ENCODE results near the gene NT5DC3. TPM values are rescaled to one million over a fixed set of nuclear protein-coding genes. Genes with fewer than 3 reads are reported as not detected.

The NT5DC3 gene
- total and polyA plus RNA-seq, 9 of the 15 experiments (the other 6 are each of a cell fraction or from before 2014, with no cell fraction given), result 6.3 to 33.5 (median 24.5) TPM

DNA sequence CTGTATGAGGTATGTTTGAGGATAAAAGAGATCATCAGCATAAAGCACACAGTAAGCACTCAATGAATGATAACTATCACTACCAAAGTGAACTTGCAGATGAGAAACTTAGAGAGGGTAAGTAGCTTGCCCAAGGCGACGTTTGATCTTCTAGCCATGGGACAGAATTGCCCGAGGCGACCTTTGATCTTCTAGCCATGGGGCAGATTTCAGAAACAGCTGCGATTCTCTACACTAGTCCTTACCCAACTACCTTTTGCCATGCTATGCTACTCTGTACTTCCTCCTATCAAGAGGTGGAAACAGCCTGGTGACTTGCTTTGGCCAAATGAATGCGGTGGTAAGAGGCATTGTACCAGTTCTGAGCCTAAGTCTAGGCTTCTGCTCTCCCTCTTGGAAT lies 23.7 kb upstream of the NT5DC3 start:
- WGBS (ENCODE audit: insufficient coverage, low coverage, missing lambda C conversion rate), result 4% methylated on average over 6 of the region's 6 CpGs
- no peaks in the 10 kb centered on the region for H3K9me1 ChIP-seq (ENCODE audit: control insufficient read depth, insufficient read depth, low read length)
- H3K9me3 ChIP-seq (replicated peaks; ENCODE audit: control insufficient read depth, insufficient read depth, low read depth, low read length), result no peaks in the 10 kb centered on the region
- intact Hi-C loops (cut with micrococcal nuclease) (loop anchor here (10.0 kb wide), 1 partner anchor 280 kb away; the partner anchor contains the start of gene STAB2), in situ Hi-C loops (cut with MboI) (no loop called here)
- no peaks in the 10 kb centered on the region for H3K79me2 ChIP-seq (ENCODE audit: control insufficient read depth, insufficient read depth, low read length)
- H2AFZ ChIP-seq (ENCODE audit: low read depth, low read length), result no peak overlapping the region
- BruUV-seq (replicated peaks), result no TSS peak
- ChIA-PET CTCF (ENCODE audit: low intra/inter-chr PET ratio) (no interaction called here), POLR2A (interaction anchor here (0.6 to 1.5 kb wide), 2 partner anchors 30 to 820 kb away, joined by 4 to 5 read pairs; no protein-coding TSS in a partner anchor)
- H3K27me3 ChIP-seq (ENCODE audit: control insufficient read depth in 2 of 2, insufficient read depth in 2 of 2, low read length in 2 of 2), result peaks cover 12 to 30% of the 10 kb centered on the region in 2 experiments; a peak in 4 of 5 replicates
- H3K4me3 ChIP-seq, result no peak overlapping the region
- DNase-seq (ENCODE audit: extremely low read depth in 1 of 4, low spot score in 3 of 4) (no peak), ATAC-seq (no peak), FAIRE-seq (no peak)
- H3K36me3 ChIP-seq (ENCODE audit: control insufficient read depth, insufficient read depth, low read length), result no peaks in the 10 kb centered on the region
- H3K9ac ChIP-seq (ENCODE audit: insufficient read depth in 1 of 2, low read depth in 2 of 2, low read length in 2 of 2), result no peak overlapping the region
- H3K27ac ChIP-seq (ENCODE audit: extremely low read depth, low read depth, low read length), result no peak overlapping the region
- no peak for TF ChIP-seq TEAD1 (CRISPR knock-in tag; IDR thresholded peaks at IDR 0.05)
- 0 out of 5 replicates have a peak, but pooled peaks cover 0 to under 1% of the 10 kb centered on the region in 2 experiments for H3K4me1 ChIP-seq (replicated peaks in 1 of 2; ENCODE audit: control insufficient read depth in 2 of 2, insufficient read depth in 2 of 2, low read length in 2 of 2)
- no peak overlapping the region for H3K4me2 ChIP-seq (ENCODE audit: insufficient read depth, low read length)
- H4K20me1 ChIP-seq (replicated peaks; ENCODE audit: control insufficient read depth, insufficient read depth, low read length), result no peaks in the 10 kb centered on the region

- H4K20me1 ChIP-seq (replicated peaks; ENCODE audit: control insufficient read depth, insufficient read depth, low read length), result no peaks in the 10 kb centered on the region
- DNase-seq (ENCODE audit: extremely low read depth in 1 of 4, low spot score in 3 of 4) (peak in 3 of 4 experiments; percentile 19 to 67 (median 35)), ATAC-seq (peak; percentile 87), FAIRE-seq (no peak)
- no peak overlapping the region; the same call in 2 of the 3 replicates for H3K27ac ChIP-seq (ENCODE audit: extremely low read depth, low read depth, low read length)
- peaks cover 4 to 21% of the 10 kb centered on the region in 2 experiments; a peak in 4 of 5 replicates for H3K27me3 ChIP-seq (ENCODE audit: control insufficient read depth in 2 of 2, insufficient read depth in 2 of 2, low read length in 2 of 2)
- H3K36me3 ChIP-seq (ENCODE audit: control insufficient read depth, insufficient read depth, low read length), result no peaks in the 10 kb centered on the region
- WGBS (ENCODE audit: insufficient coverage, low coverage, missing lambda C conversion rate), result 8% methylated on average over 10 of the region's 10 CpGs
- no peak overlapping the region for H3K4me3 ChIP-seq
- peak overlapping the region; percentile 29; the same call in 1 of the 2 replicates for H3K4me2 ChIP-seq (ENCODE audit: insufficient read depth, low read length)
- intact Hi-C loops (cut with micrococcal nuclease) (no loop called here), in situ Hi-C loops (cut with MboI) (no loop called here)
- no peaks in the 10 kb centered on the region for H3K9me3 ChIP-seq (replicated peaks; ENCODE audit: control insufficient read depth, insufficient read depth, low read depth, low read length)
- no peak overlapping the region for H3K9ac ChIP-seq (ENCODE audit: insufficient read depth in 1 of 2, low read depth in 2 of 2, low read length in 2 of 2)
- H3K4me1 ChIP-seq (replicated peaks in 1 of 2; ENCODE audit: control insufficient read depth in 2 of 2, insufficient read depth in 2 of 2, low read length in 2 of 2), result peaks cover 0 to 9% of the 10 kb centered on the region in 2 experiments; a peak in 2 of 5 replicates
- H2AFZ ChIP-seq (ENCODE audit: low read depth, low read length), result peak overlapping the region; percentile 80; the same call in 1 of the 2 replicates
- H3K9me1 ChIP-seq (ENCODE audit: control insufficient read depth, insufficient read depth, low read length), result no peaks in the 10 kb centered on the region
- no TSS peak for BruUV-seq (replicated peaks)
- ChIA-PET CTCF (ENCODE audit: low intra/inter-chr PET ratio) (no interaction called here), POLR2A (interaction anchor here (0.6 kb wide), 1 partner anchor 313 kb away, joined by 3 read pairs; no protein-coding TSS in a partner anchor)
- H3K79me2 ChIP-seq (ENCODE audit: control insufficient read depth, insufficient read depth, low read length), result no peaks in the 10 kb centered on the region
- no peak for TF ChIP-seq ID3 (CRISPR knock-in tag; IDR thresholded peaks at IDR 0.05)
- peak; percentile 66; the same call in 1 of the 2 replicates for TF ChIP-seq ID3 (tag; IDR thresholded peaks at IDR 0.05)
- TF ChIP-seq ZFX (CRISPR knock-in tag; IDR thresholded peaks at IDR 0.05), result peak; percentile 57
- no peak for TF ChIP-seq EZH2 (IDR thresholded peaks at IDR 0.05; ENCODE audit: borderline replicate concordance, low read depth, low read length)
- peak; percentile 31; the same call in 1 of the 2 replicates for TF ChIP-seq DPF2 (IDR thresholded peaks at IDR 0.05)
- TF ChIP-seq NR2C1 (IDR thresholded peaks at IDR 0.05), result no peak
- TF ChIP-seq NR2C1 (tag; IDR thresholded peaks at IDR 0.05), result peak; percentile 84
- no peak for TF ChIP-seq PCBP2 (IDR thresholded peaks at IDR 0.05; ENCODE audit: low read depth, low read length, poor library complexity, severe bottlenecking)
- 0 out of 2 replicates have a peak, but pooled peaks have one; percentile 8 for TF ChIP-seq TAF7 (tag; IDR thresholded peaks at IDR 0.05)
- peak; percentile 38; the same call in 1 of the 2 replicates for TF ChIP-seq EP300 (IDR thresholded peaks at IDR 0.05; ENCODE audit: low read length)
- peak; percentile 82 for TF ChIP-seq ATF3 (IDR thresholded peaks at IDR 0.05)
- no peak for TF ChIP-seq ATF3 (CRISPR knock-in tag; conservative IDR thresholded peaks at IDR 0.05)
- TF ChIP-seq LARP7 (IDR thresholded peaks at IDR 0.05), result no peak
- peak; percentile 55 for TF ChIP-seq ZNF239 (CRISPR knock-in tag; IDR thresholded peaks at IDR 0.05)
Measured at GRCh38 chr12:103858953-103859601, 18.0 kb upstream of the NT5DC3 start.
